LoVo (cell line): ENCODE data around the gene TFB1M.

Experiments used
- DNase-seq: peaks from one replicate; pipeline ENCODE4 v3.0.0-alpha.2; 2016; ENCODE audit warnings: low spot score

Gene TFB1M

GRCh38 chr6:155263373-155264063, 50.8 kb downstream of the TFB1M start, which contains the start of gene CLDN20:
Gene CLDN20, plus strand, starts transcription at chr6:155264013. Its CDS starts 11,707 bp downstream, at chr6:155275720.
- no peak for DNase-seq

DNA sequence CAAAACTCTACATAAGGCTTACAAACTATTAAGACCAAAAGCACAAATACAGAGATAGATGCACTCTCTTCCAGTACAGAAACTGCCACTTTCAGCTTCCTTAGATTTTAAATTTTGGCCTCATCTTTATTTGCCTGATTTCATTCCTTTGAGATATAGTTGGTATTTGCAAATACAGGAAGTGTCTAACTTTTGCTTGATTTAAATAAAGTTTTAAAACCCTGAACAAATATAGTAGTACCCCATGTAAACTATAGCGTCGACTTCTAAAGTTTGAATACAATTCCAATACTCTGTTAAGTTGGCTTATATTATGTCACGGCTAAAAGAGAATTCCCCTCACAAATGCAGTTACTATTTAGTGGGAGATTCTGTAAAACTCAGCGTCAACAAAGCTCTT, 51.6 kb downstream of the TFB1M start:
- DNase-seq: no peak

DNA sequence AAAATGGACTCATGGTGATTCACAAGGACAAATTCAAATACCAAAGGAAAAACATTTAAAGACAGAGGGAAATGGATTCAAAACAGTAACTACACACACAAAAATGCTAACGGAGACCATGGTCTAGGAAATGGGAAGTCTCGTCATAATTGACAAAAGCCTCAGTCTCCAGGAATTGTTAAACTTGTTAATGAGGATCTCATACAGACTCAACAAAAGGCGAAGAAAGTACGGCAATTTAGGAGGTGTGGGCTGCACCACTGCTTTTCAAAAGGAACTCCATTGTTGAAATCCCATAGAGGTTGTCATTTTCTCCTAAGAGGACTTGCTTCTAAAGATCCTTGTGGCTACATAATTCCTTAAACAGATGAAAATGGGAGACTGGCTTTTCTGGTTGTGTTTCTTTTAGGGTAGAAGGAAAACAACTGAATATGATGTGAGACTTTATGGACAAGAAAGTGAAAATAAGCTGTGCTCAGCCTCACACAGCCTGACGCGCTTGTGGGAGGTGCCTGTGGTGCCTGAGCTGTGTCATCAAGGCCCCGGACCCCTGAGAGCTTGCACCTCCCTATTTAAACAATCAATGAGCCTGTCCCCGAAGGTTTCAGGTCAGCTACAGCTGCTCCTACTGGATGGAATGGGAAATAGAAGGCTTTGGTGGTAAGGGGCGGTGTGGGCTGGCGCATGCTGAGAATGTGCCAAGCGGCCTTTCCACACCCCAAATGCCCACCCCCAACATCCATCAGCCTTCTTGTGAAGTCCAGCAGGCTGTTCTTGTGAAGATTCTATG, 53.0 kb downstream of the TFB1M start:
- DNase-seq: no peak

- DNase-seq: no peak
Measured at GRCh38 chr6:155260686-155261085, 53.6 kb downstream of the TFB1M start.

DNA sequence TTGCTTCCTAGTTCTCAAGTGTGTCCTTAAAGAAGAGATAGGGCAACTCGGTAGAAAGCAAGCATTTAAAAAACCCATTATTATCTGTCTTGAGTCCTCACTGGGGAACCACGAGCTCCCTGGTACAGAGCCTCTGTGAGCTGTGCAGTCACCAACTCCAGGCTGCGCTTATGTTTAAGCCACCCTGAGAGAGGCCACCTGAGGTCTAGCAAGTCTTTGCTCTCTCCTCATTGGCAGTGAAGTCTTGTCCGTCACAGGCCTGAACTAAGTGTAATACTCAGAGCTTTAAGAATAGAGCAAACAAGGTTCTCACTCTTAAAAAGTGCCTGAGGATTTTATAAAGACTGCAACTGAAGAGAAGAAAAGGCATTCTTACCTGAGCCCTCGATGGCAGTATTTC, 54.4 kb downstream of the TFB1M start:
- no peak for DNase-seq

DNA sequence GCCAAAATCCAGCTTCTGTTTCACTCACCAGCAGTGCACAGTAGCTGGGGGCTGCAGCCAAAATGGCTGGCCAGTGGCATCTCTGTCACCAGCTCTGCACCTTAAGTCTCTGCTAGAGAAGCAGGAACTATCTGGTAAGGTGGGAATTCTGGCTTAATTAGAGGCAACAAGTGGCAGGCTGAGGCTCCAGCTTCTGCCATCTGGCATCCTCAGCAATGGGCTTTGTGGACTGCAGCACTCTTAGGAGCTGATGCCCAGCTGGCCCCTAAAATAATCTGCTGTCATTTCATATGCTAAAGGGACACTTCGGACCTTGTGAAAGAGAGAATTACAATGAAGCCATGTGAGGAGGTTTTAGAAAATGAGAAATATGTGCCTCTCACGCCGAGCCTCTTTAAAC, 55.1 kb downstream of the TFB1M start:
- DNase-seq: no peak

- DNase-seq: no peak
Measured at GRCh38 chr6:155257796-155258195, 56.5 kb downstream of the TFB1M start.

- DNase-seq: no peak
Measured at GRCh38 chr6:155256122-155256795, 58.0 kb downstream of the TFB1M start.

- no peak for DNase-seq
Measured at GRCh38 chr6:155254139-155254538, 60.1 kb downstream of the TFB1M start.

DNA sequence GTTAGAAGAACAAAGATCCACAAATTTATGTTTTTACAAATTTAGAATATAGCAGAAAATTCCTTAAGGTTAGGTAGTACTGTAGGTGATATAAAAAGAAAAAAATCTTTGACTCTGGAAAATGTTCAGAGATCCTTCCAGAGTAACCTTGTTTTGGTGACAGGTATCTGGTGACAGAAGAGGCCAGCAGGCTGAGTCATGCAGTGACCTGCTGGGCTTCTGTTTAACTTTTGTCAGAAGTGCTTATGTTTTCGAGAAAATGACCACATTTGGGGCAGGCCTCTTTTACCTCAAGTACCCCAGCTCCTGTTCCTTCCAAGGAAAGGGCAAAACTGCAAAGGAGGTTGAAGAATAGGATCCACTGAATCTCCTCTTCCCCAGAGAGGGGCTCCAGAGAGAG, 60.9 kb downstream of the TFB1M start:
- DNase-seq: no peak

DNA sequence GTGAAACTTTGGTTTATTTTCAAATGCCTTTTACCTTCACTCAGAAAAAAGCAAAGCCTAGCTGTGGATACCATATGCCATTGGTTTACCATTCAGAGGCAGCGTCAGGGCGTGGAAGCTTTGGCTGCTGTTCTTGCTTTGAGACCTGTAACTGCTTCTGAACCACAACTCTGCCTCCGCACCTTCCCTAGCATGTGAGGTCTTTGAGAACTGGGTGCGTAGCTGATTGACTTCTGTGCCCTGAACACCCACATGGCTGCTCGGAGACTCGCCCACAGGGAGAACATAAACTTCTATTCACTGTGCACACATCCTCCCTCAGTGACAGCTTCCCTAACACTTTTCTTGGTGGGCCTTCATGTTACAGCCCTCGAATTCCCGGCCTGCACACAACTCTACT, 61.7 kb downstream of the TFB1M start:
- DNase-seq: no peak

- no peak for DNase-seq
Measured at GRCh38 chr6:155250701-155251381, 63.4 kb downstream of the TFB1M start.

- peak; percentile 9 for DNase-seq
Measured at GRCh38 chr6:155248008-155249001, 66.0 kb downstream of the TFB1M start.

DNA sequence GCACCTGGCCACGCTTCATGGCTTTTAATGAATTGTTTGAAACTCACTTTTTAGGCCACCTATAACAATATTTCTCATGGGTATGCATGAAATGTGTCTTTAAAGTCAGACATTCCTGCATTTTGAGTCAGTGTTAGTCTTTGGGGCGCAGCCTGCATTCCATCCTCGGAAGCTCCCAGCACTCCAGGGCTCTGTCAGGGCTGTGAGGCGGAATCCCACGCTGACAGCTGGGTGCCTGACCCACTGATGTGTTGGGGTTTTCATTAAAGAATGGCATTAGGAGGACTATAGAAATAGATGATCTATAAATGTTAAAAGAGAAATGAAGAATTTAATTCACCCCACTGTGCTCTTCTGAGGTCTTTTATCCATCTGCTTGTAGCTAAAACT, 66.7 kb downstream of the TFB1M start:
- DNase-seq: no peak

DNA sequence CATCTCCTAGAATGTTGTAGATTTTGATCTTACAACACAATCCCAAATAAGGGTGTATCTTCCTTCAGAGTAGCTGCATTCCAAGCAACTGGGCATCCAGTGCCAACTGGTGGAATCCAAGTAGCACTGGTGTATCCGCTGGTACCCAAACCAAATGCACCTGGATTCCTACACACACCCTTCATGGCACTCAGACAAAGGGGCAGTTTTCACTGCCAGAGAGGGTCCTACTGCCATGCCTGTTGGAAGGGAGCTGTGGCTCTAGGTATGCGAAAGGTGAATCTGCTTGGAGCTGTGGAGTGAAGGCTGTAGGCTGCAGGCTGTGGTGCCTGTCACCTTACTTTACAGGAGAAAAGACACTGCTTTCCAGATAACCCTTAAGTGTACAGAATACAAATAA, 67.5 kb downstream of the TFB1M start:
- DNase-seq: no peak

GRCh38 chr6:155245831-155246230, 68.5 kb downstream of the TFB1M start:
- no peak for DNase-seq

DNA sequence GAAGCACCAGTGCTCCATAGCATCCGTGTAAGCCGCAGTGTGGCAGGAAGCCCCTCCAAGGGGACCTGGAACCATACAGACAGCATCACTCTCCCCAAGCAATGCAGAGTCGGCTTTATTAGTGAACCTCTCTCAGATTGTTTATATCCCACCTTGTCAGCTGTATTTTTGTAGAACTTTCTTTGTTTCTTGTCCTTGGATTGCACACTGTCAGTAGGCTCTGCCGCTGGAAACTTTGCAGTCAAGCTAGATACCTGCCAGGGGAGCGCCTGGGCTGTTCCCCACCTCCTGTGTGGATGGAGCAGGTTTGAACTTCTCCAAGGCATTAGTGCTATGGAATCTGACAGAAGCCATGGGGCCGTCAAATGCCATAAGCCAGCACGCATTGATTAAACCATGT, 69.1 kb downstream of the TFB1M start:
- no peak for DNase-seq

GRCh38 chr6:155244434-155244833, 69.8 kb downstream of the TFB1M start:
- DNase-seq: no peak

DNA sequence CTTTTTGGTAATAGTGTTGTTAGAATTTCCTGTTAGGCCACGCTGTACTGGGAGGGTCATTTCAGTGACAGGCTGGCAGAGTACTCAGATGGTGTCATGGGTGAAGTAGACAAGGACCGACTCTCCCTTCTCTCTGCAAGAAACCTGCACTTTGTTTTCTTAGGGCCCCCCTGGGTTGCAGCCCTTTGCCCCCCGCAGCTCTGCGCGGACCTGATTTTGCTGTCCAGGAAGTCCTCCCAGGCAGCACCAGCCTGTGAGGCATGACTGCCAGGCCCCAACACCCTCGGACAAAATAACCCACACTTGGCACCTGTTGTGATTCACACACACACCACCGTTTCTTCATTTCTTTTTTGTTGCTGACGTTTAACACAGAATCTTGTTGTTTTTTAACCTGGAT, 72.3 kb downstream of the TFB1M start:
- DNase-seq: no peak

- no peak for DNase-seq
Measured at GRCh38 chr6:155240905-155241600, 73.2 kb downstream of the TFB1M start.

DNA sequence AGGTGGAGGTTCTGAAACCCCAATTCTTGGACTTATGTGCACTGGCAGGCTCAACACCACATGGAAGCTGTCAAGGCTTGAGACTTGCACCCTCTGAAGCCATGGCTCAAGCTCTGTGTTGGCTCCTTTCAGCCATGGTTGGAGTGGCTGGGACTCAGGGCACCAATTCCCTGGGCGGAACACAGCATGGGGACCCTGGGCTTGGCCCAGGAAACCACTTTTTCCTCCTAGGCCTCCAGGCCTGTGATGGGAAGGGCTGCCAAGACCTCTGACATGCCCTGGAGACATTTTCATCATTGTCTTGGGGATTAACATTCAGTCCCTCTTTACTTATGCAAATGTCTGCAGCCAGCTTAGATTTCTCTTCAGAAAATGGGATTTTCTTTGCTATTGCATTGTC, 76.7 kb downstream of the TFB1M start:
- no peak for DNase-seq
